ENCODE results near the gene GAS7. TPM values are rescaled to one million over a fixed set of nuclear protein-coding genes. Genes with fewer than 3 reads are reported as not detected.

Gene GAS7
- total RNA-seq: 10 to 100 TPM; 35.1 to 67.6 (median 59.5) TPM
- polyA plus RNA-seq: 10 to 100 TPM in 1 of 3 donors, 1 to 10 TPM in 2; 6.5 to 17.9 (median 9.6) TPM

- H3K27ac ChIP-seq: peak within 1 kb of the TSS; percentile 58 to 66 (median 61)
- H3K4me1 ChIP-seq: peaks cover 0 to 21% (median 18%) of the 10 kb centered on the region in 4 donors
- peak within 1 kb of the TSS; percentile 39 to 78 (median 64) for H3K4me3 ChIP-seq
- peaks cover 0 to 29% (median 10%) of the 10 kb centered on the region in 3 donors for H3K27me3 ChIP-seq
- no peaks in the 10 kb centered on the region for H3K36me3 ChIP-seq
- H3K9me3 ChIP-seq: peaks cover 0 to 7% (median 5%) of the 10 kb centered on the region in 4 donors
- TF ChIP-seq POLR2AphosphoS5 (IDR thresholded peaks at IDR 0.05): peak in 2 of 4 donors; percentile 11 to 14
- TF ChIP-seq CTCF (IDR thresholded peaks at IDR 0.05): no peak
- no peak for TF ChIP-seq POLR2A (IDR thresholded peaks at IDR 0.05)
- no peak for TF ChIP-seq EP300 (IDR thresholded peaks at IDR 0.05)
- DNase-seq: peak; percentile 84
- WGBS, 2 donors: 1 to 2% methylated on average over 86 of the region's 86 CpGs
- intact Hi-C loops (cut with DNase I): no loop called here
These were observed at the start of gene GAS7 for GRCh38 chr17:10198509-10199249. TSS of gene GAS7 (minus strand) at chr17:10198606.

- Histone ChIP-seq H3K9me3 (no peaks in the 10 kb centered on the region), H3K27ac (no peak overlapping the region), H3K36me3 (no peaks in the 10 kb centered on the region), H3K4me1 (peaks cover 0 to 10% (median 0%) of the 10 kb centered on the region in 4 donors), H3K27me3 (no peaks in the 10 kb centered on the region), H3K4me3 (no peak overlapping the region)
- 60 to 70% methylated on average over 4 of the region's 4 CpGs for WGBS, 2 donors
- intact Hi-C loops (cut with DNase I): no loop called here
- DNase-seq: no peak
- no peak for TF ChIP-seq CTCF (IDR thresholded peaks at IDR 0.05)
- TF ChIP-seq EP300 (IDR thresholded peaks at IDR 0.05): no peak
- no peak for TF ChIP-seq POLR2AphosphoS5 (IDR thresholded peaks at IDR 0.05)
- no peak for TF ChIP-seq POLR2A (IDR thresholded peaks at IDR 0.05)
These were observed 49.4 kb upstream of the GAS7 start for GRCh38 chr17:10247810-10248209.

- intact Hi-C loops (cut with DNase I): no loop called here
- peaks cover 0 to 10% (median 0%) of the 10 kb centered on the region in 4 donors for H3K4me1 ChIP-seq
- WGBS, 2 donors: 63 to 69% methylated on average over 12 of the region's 12 CpGs
- peak; percentile 63 for DNase-seq
- no peak overlapping the region for H3K4me3 ChIP-seq
- peak in 1 of 4 donors; percentile 7 for TF ChIP-seq POLR2AphosphoS5 (IDR thresholded peaks at IDR 0.05)
- TF ChIP-seq POLR2A (IDR thresholded peaks at IDR 0.05): no peak
- no peaks in the 10 kb centered on the region for H3K9me3 ChIP-seq
- H3K27ac ChIP-seq: peak overlapping the region in 2 of 4 donors; percentile 20 to 33
- no peaks in the 10 kb centered on the region for H3K27me3 ChIP-seq
- H3K36me3 ChIP-seq: no peaks in the 10 kb centered on the region
These were observed 45.8 kb upstream of the GAS7 start for GRCh38 chr17:10243883-10244844.

- intact Hi-C loops (cut with DNase I): no loop called here
- H3K27ac ChIP-seq: no peak overlapping the region
- H3K27me3 ChIP-seq: no peaks in the 10 kb centered on the region
- H3K36me3 ChIP-seq: no peaks in the 10 kb centered on the region
- no peaks in the 10 kb centered on the region for H3K9me3 ChIP-seq
- DNase-seq: no peak
- TF ChIP-seq EP300 (IDR thresholded peaks at IDR 0.05): no peak
- peaks cover 0 to 10% (median 0%) of the 10 kb centered on the region in 4 donors for H3K4me1 ChIP-seq
- 81 to 85% methylated on average over 4 of the region's 4 CpGs for WGBS, 2 donors
- H3K4me3 ChIP-seq: no peak overlapping the region
These were observed 43.4 kb upstream of the GAS7 start for GRCh38 chr17:10241781-10242180.

GRCh38 chr17:10238661-10239060, 40.3 kb upstream of the GAS7 start:
- no peaks in the 10 kb centered on the region for H3K9me3 ChIP-seq
- no peak for DNase-seq
- WGBS, 2 donors: 74 to 82% methylated on average over 2 of the region's 2 CpGs
- H3K4me3 ChIP-seq: no peak overlapping the region
- H3K4me1 ChIP-seq: no peaks in the 10 kb centered on the region
- intact Hi-C loops (cut with DNase I): no loop called here
- H3K36me3 ChIP-seq: no peaks in the 10 kb centered on the region
- TF ChIP-seq CTCF (IDR thresholded peaks at IDR 0.05): no peak
- TF ChIP-seq EP300 (IDR thresholded peaks at IDR 0.05): no peak
- no peak for TF ChIP-seq POLR2A (IDR thresholded peaks at IDR 0.05)
- TF ChIP-seq POLR2AphosphoS5 (IDR thresholded peaks at IDR 0.05): no peak
- no peak overlapping the region for H3K27ac ChIP-seq
- H3K27me3 ChIP-seq: no peaks in the 10 kb centered on the region
